Measurements from ENCODE around the gene CNTNAP1. TPM values are rescaled to one million over a fixed set of nuclear protein-coding genes. Genes with fewer than 3 reads are reported as not detected.

CNTNAP1 gene
- total and polyA plus RNA-seq, 9 of the 15 experiments (the other 6 are each of a cell fraction or from before 2014, with no cell fraction given) = 0.10 to 1.8 (median 0.62) TPM

DNA sequence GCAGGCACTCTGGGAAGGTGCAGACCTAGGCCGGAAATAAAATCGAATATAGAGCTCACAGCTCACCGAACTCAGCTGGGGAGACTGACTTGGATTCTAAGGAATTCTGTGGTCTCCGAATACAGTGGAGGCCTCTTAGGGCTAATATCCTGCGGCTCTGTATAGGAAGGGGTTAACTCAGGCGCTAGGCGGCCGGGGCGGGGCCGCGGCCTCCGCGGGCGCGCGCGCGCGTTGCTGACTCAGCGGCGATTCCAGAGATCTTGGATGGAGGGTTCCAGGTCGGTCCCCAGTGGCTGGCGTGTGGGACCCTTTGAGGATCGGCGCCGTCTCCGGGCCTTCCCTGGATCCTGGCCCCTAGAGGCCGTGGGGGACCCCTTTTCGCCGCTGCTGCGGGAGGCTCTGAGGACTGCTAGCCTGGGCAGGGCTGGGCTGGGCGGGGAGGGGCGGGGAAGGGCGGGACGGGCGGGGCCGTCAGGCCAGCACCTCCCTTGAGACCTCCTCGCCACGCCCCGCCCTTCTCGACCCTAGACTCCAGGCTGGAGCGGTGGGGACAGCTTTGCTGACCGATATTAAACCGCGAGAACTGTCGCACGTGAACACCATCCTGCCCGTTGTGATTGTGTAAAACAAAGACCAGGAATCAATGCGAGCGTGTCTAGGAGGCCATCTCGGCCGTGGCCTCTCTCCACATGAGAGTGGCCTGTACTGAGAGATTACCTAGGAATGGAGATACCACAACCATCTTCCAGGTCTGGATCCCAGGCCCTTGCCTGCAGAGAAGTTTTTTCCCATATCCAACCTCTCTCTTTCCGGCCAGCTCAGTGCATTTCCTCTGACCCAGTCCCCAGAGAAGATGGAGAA is 4.2 kb upstream of the CNTNAP1 start (continued):
- TF ChIP-seq NCOA2 (IDR thresholded peaks at IDR 0.05; ENCODE audit: partially characterized antibody in 2 of 2) (no peak), ARNT (IDR thresholded peaks at IDR 0.05) (no peak), ZNF212 (CRISPR knock-in tag; IDR thresholded peaks at IDR 0.05) (no peak), GMEB1 (CRISPR knock-in tag; IDR thresholded peaks at IDR 0.05) (peak; percentile 13; the same call in 1 of the 2 replicates), NCOR1 (IDR thresholded peaks at IDR 0.05) (peak; percentile 59), PCBP2 (IDR thresholded peaks at IDR 0.05; ENCODE audit: low read depth, low read length, poor library complexity, severe bottlenecking) (no peak), ZNF57 (CRISPR knock-in tag; IDR thresholded peaks at IDR 0.05) (no peak), TAF9B (IDR thresholded peaks at IDR 0.05; ENCODE audit: partially characterized antibody) (no peak), RCOR1 (IDR thresholded peaks at IDR 0.05; ENCODE audit: borderline replicate concordance in 1 of 2, low read depth in 2 of 2, low read length in 2 of 2) (peak in 1 of 2 experiments; percentile 92; a peak in 3 of 4 replicates), ZBTB1 (CRISPR knock-in tag; IDR thresholded peaks at IDR 0.05; ENCODE audit: borderline replicate concordance, low read depth) (peak; percentile 41; the same call in 1 of the 2 replicates), ZMIZ1 (IDR thresholded peaks at IDR 0.05; ENCODE audit: low read depth in 2 of 2, low read length in 2 of 2) (peak in 1 of 2 experiments; percentile 49; a peak in 1 of 4 replicates), JUND (IDR thresholded peaks at IDR 0.05; ENCODE audit: borderline replicate concordance, low read depth, low read length) (peak; percentile 67), JUND (tag; IDR thresholded peaks at IDR 0.05; ENCODE audit: borderline replicate concordance, low read depth, low read length) (no peak), GABPA (tag; conservative IDR thresholded peaks at IDR 0.05; ENCODE audit: low read depth) (0 out of 2 replicates have a peak, but pooled peaks have one; percentile 28), CAMTA2 (CRISPR knock-in tag; conservative IDR thresholded peaks at IDR 0.05) (no peak)
- TF ChIP-seq, protein P1, sequence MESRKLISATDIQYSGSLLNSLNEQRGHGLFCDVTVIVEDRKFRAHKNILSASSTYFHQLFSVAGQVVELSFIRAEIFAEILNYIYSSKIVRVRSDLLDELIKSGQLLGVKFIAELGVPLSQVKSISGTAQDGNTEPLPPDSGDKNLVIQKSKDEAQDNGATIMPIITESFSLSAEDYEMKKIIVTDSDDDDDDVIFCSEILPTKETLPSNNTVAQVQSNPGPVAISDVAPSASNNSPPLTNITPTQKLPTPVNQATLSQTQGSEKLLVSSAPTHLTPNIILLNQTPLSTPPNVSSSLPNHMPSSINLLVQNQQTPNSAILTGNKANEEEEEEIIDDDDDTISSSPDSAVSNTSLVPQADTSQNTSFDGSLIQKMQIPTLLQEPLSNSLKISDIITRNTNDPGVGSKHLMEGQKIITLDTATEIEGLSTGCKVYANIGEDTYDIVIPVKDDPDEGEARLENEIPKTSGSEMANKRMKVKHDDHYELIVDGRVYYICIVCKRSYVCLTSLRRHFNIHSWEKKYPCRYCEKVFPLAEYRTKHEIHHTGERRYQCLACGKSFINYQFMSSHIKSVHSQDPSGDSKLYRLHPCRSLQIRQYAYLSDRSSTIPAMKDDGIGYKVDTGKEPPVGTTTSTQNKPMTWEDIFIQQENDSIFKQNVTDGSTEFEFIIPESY (CRISPR knock-in tag; IDR thresholded peaks at IDR 0.05) = no peak
- TF ChIP-seq, protein P2, sequence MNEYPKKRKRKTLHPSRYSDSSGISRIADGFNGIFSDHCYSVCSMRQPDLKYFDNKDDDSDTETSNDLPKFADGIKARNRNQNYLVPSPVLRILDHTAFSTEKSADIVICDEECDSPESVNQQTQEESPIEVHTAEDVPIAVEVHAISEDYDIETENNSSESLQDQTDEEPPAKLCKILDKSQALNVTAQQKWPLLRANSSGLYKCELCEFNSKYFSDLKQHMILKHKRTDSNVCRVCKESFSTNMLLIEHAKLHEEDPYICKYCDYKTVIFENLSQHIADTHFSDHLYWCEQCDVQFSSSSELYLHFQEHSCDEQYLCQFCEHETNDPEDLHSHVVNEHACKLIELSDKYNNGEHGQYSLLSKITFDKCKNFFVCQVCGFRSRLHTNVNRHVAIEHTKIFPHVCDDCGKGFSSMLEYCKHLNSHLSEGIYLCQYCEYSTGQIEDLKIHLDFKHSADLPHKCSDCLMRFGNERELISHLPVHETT (CRISPR knock-in tag; conservative IDR thresholded peaks at IDR 0.05 in 1 of 2, IDR thresholded peaks at IDR 0.05 in 1 of 2) = peak in 1 of 2 experiments; percentile 35; a peak in 1 of 4 replicates

All from K562 (cell line).